Fibroblast of skin of back (primary cell): ENCODE data around the gene CCDC82. TPM values are rescaled to one million over a fixed set of nuclear protein-coding genes. Genes with fewer than 3 reads are reported as not detected.
"Not testable (repeated sequence)": the region's sequence is repeated elsewhere in the genome, so short reads cannot be mapped to it uniquely, and the experiment has no call there.

Experiments
- DNase-seq: peaks from one replicate; pipeline ENCODE4 v3.0.0-alpha.2; 2013
- polyA plus RNA-seq, 2 experiments: library from polyadenylated mRNA; unstranded; fragments of 120-200 nt; gene quantifications; one replicate each; pipeline ENCODE4 v1.2.1, GENCODE V29; 2013; ENCODE audit not compliant: insufficient read length in 2 of 2

CCDC82 gene
- 32.4 TPM for polyA plus RNA-seq (2013, experiment 1 of 2; ENCODE audit: insufficient read length)
- 24.1 TPM for polyA plus RNA-seq (2013, experiment 2 of 2; ENCODE audit: insufficient read length)

DNA sequence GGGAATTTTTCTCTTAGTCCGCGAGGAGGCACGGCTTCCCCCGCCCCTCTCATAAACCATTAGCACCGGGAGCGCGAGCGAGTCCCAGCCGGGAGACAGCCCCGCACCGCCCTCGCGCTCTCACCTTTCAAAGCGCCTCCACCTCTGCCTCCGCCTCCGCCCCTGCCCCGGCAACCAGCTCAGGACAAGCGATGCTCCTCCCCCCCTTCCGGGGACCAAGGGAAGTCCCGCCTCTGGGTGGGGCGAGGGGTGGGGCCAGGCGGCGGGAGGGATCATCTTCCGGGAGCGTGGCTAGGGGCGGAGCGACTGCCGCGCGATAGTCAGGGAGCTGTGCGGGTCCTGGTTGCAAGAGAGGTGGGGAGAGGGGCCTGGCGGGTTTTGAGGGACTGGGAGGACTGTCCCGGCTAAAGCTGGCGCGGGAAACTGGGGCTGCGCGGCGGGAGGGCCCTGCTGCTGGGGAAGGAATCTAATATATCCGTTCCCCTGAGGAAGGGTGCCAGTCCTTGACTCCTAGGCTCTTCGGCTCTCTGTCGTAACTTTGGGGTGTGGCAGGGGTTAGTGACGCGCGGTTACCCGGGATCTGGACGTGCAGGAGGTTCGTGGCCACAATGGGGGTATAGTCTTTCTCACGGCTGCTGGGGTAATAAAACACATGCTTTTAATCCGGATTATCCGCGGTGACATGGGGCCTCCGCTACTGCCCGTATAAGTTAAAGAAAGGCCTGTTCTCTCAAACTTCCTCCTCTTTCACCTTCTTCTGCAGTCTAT is at the start of gene CCDC82, which contains the start of gene JRKL:
TSS of gene CCDC82 (minus strand) at position 193 of the 768 bp plus-strand sequence. CDS start 5,165 bp downstream, outside the sequence.
TSS of gene JRKL (plus strand) at position 294 of the 768 bp plus-strand sequence. CDS start 637 bp downstream, outside the sequence.
- DNase-seq: peak; percentile 95

GRCh38 chr11:96432654-96433053 is 42.9 kb upstream of the CCDC82 start:
- DNase-seq: not testable (repeated sequence)

DNA sequence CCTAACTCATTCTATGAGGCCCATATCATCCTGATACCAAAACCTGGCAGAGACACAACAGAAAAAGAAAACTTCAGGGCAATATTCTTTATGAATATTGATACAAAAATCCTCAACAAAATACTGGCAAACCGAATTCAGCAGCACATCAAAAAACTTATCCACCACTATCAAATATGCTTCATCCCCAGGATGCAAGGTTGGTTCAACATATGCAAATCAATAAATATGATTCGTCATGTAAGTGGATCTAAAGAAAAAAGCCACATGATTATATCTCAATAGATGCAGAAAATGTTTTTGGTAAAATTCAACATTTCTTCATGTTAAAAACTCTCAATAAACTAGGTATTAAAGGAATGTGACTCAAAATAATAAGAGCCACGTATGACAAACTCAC is 41.0 kb upstream of the CCDC82 start:
- DNase-seq: no peak

DNA sequence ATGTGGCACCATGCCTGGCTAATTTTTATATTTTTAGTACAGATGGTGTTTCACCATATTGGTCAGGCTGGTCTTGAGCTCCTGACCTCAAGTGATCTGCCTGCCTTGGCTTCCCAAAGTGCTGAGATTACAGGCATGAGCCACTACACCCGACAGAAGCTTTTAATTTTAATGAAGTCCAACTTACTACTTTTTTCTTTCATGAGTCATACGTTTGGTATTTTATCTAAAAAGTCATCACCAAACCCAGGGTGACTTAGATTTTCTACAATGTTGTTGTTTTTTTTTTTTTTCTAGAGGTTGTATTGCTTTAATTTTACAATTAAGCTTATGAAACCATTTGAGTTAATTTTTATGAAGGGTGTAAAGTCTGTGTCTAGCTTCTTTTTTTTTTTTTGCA is 35.0 kb upstream of the CCDC82 start:
- peak; percentile 59 for DNase-seq

GRCh38 chr11:96413408-96413807 is 23.7 kb upstream of the CCDC82 start:
- no peak for DNase-seq

DNA sequence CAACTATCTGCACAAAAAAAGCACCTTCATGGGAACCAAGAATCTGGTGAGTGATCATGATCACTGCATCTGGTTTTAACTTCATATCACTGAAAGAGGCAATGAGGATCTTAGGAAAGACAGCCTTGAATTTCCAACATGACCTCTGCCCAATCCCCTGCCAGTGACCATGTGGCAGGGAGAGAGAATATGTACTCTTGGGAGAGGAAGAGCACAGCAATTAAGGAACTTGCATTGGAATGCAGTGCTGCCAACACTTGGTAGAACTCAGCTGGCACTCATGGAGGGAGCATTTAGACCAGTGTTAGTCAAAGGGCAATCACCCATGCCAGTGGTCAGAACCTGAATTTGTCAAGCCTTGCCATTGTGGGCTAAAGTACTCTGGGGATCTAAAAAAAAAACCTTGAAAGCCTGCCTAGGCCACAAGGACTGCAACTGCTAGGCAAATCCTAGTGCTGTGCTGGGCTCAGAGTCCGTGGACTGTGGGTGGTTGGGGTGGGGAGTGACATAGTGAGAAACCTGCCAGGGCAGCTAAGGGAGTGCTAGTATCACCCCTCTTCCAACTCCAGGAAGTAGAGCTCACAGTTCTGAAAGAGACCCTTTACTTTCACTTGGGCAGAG is 23.2 kb upstream of the CCDC82 start:
- DNase-seq: no peak

GRCh38 chr11:96411412-96411811 is 21.7 kb upstream of the CCDC82 start:
- not testable (repeated sequence) for DNase-seq

GRCh38 chr11:96400697-96401096 is 11.0 kb upstream of the CCDC82 start:
- no peak for DNase-seq

GRCh38 chr11:96397863-96398262 is 8.2 kb upstream of the CCDC82 start:
- DNase-seq: no peak

DNA sequence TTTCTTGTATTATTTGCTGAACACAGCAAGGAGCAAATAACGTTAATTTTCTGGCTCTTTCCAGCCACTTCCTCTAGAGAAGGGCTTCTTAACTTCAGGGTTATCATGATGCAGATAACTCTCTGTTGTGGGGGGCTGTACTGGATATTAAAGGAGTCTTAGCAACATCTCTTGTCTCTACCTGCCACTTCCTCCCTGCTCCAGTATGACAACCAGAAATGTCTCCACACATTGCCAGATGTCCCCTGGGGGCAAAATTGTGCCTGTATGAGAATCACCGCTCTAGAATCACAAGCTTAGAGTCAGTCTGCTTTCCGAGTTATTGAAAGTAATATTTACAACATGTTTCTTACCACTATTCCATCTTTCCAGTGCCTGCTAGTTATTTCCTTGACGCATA is 6.9 kb upstream of the CCDC82 start:
- no peak for DNase-seq

DNA sequence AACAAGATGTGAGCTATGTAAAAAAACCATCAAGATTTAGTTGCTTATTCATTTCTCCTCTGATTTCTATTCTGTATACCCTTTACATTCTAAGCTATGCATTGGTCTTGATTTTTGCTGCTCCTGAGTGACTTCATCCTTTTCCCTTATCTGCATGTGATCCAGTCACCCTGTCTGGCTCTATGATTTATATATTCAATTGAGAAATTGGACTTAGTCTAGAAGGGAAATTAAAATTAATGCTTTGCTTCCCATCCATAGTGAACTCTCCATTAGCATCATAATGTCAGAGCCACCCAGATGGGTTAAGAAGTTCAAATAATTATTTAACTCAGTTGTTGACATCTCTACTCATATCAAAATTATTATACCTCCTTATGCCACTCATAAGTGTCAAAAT is 5.1 kb upstream of the CCDC82 start:
- no peak for DNase-seq

DNA sequence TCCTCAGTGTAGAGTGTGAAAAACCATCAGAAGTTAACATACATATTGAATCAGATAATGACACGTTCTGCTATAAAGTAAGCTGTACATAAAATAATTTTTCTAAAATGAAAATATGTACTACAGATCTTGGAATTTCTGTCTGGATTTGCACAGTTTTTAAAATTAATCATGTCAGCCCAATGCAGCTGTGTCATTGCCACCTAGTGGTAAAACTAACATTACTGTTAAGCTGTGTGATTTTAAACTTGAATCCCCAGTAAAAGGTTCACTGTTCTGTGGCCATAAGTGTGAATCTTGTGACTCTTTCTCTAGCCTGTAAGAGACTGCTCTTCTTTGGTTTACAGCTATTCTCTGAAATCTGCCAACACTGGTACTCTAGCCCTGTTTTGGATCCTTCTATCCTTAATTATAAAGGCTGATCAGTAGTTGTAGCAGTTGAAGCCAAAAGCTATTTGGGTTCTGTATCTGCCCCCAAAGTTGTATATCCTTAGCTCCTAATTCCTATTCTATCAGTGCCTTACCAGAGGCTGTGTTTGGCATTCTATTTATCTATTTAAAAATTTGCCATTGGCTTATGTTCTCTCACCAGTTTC is 4.1 kb upstream of the CCDC82 start:
- DNase-seq: peak; percentile 60

- DNase-seq: no peak
Observed at GRCh38 chr11:96391698-96392307, 2.1 kb upstream of the CCDC82 start.

- DNase-seq: peak; percentile 20
Observed at GRCh38 chr11:96390488-96390792, 728 bp upstream of the CCDC82 start.

GRCh38 chr11:96388891-96389719 is 607 bp downstream of the CCDC82 start:
- no peak for DNase-seq

DNA sequence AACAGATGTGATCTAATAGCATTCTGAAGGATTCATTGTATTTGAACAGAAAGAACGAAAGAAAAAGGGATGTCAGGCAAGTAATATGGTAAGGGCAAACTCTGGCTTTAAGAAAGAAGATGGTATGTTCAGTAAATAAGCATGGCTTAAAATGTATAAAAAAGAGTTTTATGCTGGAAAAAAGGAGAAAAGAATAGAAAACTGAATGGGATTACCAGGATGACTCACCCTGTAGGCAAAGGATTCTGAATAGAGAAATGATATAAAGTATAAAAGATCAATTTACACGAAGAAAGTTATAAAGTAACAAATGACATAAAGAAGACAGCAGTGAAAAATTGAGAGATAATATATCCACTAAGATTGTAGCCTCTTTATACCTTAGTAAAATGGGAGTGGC is 4.5 kb downstream of the CCDC82 start:
- DNase-seq: no peak

- no peak for DNase-seq
Observed at GRCh38 chr11:96384156-96384555, 5.6 kb downstream of the CCDC82 start.

- no peak for DNase-seq
Observed at GRCh38 chr11:96376796-96377195, 12.9 kb downstream of the CCDC82 start.

DNA sequence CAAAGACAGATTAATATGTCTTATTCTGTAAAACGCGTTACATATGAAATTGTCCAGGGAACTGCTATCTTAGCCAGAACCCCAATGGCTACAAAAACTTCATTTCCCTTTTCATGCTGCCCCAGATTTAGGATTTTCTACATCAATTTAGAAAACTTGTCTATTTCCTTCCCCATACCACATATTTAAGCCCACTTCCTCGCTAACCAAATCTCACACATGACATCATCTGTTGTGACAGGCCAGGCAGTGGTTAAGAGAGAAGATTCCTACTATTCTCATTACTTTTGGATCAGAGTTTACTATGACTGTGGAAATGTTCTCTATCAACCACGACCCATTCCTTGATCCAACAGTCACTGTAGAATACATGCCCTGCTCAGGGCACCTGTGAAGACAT is 15.9 kb downstream of the CCDC82 start:
- no peak for DNase-seq

DNA sequence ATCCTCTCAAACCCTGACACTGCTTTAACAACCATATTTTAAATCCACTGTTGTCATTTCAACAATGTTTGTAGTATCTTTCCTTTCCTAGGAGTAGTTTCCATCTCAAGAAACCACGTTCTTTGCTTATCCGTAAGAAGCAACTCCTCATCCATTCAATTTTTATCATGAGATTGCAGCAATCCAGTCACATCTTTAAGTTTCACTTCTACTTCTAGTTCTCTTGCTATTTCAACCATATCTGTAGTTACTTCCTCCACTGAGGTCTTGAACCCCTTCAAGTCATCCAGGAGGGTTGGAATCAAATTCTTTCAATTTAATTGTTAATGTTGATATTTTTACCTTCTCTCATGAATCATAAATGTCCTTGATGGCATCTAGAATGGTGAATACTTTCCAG is 22.4 kb downstream of the CCDC82 start:
- DNase-seq: no peak

DNA sequence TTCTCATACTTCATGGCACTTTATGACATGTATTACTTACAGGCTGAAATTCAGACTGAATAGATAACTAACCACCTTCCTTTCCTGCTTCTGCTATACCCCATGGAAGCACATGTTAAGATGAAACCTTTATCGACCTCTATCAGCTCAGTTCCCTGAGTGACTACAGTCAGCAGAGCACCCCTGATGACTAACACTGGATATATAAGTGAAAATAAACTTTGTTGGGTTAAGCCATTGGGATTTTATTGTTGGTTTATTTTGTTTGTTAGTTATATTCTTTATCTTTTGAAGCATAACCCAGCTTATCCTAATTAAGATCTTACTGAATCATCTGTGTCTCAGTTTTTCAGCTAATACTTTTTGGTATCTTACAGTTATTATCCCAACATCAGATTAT is 23.7 kb downstream of the CCDC82 start:
- DNase-seq: no peak

- DNase-seq: no peak
Observed at GRCh38 chr11:96365493-96365892, 24.2 kb downstream of the CCDC82 start.
